Transverse colon (tissue), 4 donors: ENCODE data around the gene DSG2.

ENCODE experiments used
- POLR2A ChIP-seq: fragments of 450-650 bp; IDR thresholded peaks from one replicate; pipeline ENCODE4 v1.6.1; 2016; ENCODE audit warnings: antibody characterized with exemption, mild to moderate bottlenecking, moderate library complexity
- POLR2AphosphoS5 ChIP-seq, 3 donors: sonication (generic); formaldehyde crosslinking; IDR thresholded peaks; one replicate each; pipeline ENCODE4 v1.6.1; 2016; ENCODE audit warnings: antibody characterized with exemption in 3 of 3
- TF ChIP-seq, protein P1 (sequence below), 5 experiments: fragments of 200-600 bp in 3 of 5; fragments of 450-650 bp in 2 of 5; sonication (generic) in 3 of 5; IDR thresholded peaks; 1 replicate in 2 of 5; 2 replicates in 3 of 5; pipeline ENCODE4 v1.5.1; 2016 to 2017; ENCODE audit warnings: antibody characterized with exemption in 5 of 5, inconsistent platforms in 3 of 5, mild to moderate bottlenecking in 2 of 5, moderate library complexity in 1 of 5

DNA sequence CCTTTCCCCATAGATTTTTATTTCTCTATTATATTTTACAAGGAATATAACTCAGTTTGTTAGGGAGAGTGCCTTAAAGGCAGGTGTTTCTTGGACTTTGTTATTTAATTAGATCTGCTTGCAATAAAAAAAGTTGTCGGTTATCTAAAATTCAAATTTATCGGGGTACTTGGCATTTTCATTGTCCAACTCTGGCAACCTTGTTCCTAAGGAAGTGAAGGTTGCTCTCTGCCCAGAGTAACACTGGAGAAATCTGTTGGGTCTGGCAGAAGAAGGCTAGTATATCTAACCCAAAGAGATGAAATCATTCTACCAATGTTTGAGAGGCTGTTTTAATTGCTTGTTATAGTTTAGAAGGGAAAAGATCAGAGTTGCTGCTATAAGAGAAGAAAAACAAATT is 50.9 kb downstream of the DSG2 start:
- TF ChIP-seq POLR2A: no peak
- TF ChIP-seq POLR2AphosphoS5 (IDR thresholded peaks at IDR 0.05): no peak
- TF ChIP-seq, protein P1, sequence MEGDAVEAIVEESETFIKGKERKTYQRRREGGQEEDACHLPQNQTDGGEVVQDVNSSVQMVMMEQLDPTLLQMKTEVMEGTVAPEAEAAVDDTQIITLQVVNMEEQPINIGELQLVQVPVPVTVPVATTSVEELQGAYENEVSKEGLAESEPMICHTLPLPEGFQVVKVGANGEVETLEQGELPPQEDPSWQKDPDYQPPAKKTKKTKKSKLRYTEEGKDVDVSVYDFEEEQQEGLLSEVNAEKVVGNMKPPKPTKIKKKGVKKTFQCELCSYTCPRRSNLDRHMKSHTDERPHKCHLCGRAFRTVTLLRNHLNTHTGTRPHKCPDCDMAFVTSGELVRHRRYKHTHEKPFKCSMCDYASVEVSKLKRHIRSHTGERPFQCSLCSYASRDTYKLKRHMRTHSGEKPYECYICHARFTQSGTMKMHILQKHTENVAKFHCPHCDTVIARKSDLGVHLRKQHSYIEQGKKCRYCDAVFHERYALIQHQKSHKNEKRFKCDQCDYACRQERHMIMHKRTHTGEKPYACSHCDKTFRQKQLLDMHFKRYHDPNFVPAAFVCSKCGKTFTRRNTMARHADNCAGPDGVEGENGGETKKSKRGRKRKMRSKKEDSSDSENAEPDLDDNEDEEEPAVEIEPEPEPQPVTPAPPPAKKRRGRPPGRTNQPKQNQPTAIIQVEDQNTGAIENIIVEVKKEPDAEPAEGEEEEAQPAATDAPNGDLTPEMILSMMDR (IDR thresholded peaks at IDR 0.05): no peak
